ENCODE measurements around the gene GRIK4. TPM values are rescaled to one million over a fixed set of nuclear protein-coding genes. Genes with fewer than 3 reads are reported as not detected.

GRIK4 gene
- total and polyA plus RNA-seq, 8 donors: 0.76 to 10.1 (median 7.7) TPM

DNA sequence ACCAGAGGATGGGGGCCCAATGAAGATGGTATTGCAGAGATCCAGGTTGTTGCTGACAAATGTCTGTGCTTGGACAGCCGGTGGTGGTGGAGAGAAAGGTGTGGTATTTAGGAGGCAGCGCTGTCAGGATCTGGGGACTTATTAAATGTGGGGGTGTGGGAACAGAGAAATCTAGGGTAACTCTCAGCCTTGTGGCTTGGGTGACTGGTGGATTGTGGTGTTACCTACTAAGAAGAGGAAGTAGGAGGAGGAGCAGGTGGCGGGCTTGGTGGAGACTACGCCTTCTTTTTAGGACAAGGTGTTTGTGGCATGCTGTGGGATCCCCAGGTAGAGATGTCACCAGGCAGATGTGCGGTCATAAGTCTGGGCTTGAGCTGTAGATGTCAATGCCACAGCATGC lies 144.0 kb downstream of the GRIK4 start:
- H3K4me3 ChIP-seq: no peak overlapping the region
- H3K9me3 ChIP-seq: no peaks in the 10 kb centered on the region
- ATAC-seq (no peak), DNase-seq (no peak)
- intact Hi-C loops (cut with DNase I): no loop called here
- H3K27me3 ChIP-seq: no peaks in the 10 kb centered on the region
- H3K4me1 ChIP-seq: no peaks in the 10 kb centered on the region
- H3K36me3 ChIP-seq: no peaks in the 10 kb centered on the region
- no peak overlapping the region for H3K27ac ChIP-seq
- TF ChIP-seq, protein P1, sequence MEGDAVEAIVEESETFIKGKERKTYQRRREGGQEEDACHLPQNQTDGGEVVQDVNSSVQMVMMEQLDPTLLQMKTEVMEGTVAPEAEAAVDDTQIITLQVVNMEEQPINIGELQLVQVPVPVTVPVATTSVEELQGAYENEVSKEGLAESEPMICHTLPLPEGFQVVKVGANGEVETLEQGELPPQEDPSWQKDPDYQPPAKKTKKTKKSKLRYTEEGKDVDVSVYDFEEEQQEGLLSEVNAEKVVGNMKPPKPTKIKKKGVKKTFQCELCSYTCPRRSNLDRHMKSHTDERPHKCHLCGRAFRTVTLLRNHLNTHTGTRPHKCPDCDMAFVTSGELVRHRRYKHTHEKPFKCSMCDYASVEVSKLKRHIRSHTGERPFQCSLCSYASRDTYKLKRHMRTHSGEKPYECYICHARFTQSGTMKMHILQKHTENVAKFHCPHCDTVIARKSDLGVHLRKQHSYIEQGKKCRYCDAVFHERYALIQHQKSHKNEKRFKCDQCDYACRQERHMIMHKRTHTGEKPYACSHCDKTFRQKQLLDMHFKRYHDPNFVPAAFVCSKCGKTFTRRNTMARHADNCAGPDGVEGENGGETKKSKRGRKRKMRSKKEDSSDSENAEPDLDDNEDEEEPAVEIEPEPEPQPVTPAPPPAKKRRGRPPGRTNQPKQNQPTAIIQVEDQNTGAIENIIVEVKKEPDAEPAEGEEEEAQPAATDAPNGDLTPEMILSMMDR (IDR thresholded peaks at IDR 0.05): no peak

DNA sequence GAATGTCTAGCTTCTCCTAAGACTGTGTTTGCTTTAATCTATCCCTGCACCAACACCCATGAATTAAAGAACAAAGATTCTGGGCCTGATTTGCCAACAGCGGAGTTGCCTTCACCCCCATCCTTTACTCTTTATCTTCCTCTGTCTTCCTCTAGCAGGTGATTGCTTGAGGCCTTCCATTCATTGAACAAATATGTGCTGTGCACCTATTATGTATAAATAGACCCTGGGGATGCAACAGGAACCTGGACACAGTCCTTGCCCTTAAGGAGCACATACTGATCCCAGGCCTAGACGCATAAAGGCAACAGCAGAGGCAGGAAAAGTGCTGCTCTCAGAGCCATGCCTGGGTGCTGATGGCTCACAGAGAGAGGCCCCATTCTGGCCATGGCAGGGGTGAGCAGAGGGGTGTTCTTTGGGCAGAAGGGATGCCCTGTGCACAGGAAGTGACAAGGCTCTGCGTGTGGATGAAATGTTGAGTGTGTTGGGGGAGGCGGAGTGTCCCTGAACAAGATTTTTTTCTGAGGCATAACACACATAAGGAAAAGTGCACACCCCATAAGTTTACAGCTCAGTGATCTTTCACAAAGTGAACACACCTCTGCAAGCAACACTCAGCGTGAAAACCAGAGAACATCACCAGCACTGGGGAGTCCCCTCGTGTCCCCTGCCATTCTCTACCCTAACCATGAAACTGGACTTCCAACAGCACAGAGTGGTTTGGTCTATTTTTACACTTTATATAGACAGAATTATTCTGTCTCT lies 145.9 kb downstream of the GRIK4 start:
- no peak overlapping the region for H3K27ac ChIP-seq
- no peaks in the 10 kb centered on the region for H3K36me3 ChIP-seq
- no peak overlapping the region for H3K4me3 ChIP-seq
- ATAC-seq (no peak), DNase-seq (no peak)
- intact Hi-C loops (cut with DNase I): no loop called here
- H3K9me3 ChIP-seq: no peaks in the 10 kb centered on the region
- H3K4me1 ChIP-seq: no peaks in the 10 kb centered on the region
- H3K27me3 ChIP-seq: no peaks in the 10 kb centered on the region
- TF ChIP-seq, protein P1 (IDR thresholded peaks at IDR 0.05): no peak

DNA sequence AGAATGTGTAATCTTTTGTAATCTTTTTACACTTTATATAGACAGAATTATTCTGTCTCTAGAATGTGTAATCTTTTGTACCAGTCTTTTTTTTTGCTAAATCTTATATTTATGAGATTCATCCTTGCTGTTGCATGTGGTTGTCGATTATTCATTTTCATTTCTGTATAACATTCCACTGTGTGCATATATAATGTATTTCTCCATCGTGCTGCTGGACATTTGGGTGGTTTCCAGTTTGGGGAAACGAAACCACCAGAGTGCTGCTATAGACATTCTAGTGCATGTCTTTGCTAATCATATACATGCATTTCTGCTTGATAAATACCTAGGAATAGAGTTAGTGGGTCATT lies 146.5 kb downstream of the GRIK4 start:
- no peaks in the 10 kb centered on the region for H3K27me3 ChIP-seq
- H3K27ac ChIP-seq: no peak overlapping the region
- H3K36me3 ChIP-seq: no peaks in the 10 kb centered on the region
- TF ChIP-seq, protein P1 (IDR thresholded peaks at IDR 0.05): no peak
- H3K4me1 ChIP-seq: no peaks in the 10 kb centered on the region
- H3K9me3 ChIP-seq: no peaks in the 10 kb centered on the region
- intact Hi-C loops (cut with DNase I): no loop called here
- no peak for ATAC-seq
- no peak overlapping the region for H3K4me3 ChIP-seq
- no peak for DNase-seq

DNA sequence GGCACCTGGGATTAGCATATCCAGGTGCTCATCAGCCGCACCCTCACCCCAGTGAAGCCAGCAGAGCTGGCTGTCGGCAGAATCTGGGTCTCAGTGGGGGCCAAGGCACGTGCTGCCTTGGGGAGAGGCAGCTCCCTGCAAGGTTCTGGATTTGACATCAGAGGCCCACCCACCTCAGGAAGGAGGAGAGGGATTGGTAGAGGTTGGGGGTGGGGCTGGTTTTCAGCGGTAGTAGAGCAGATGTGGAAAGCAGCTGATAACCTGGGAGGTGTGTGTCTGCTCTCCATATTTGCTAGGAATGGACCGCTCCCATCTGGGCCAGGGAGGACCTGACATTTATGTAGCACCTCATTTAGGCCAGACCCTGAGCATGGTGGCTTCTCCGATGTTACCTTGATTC lies 147.5 kb downstream of the GRIK4 start:
- Histone ChIP-seq H3K4me3 (no peak overlapping the region), H3K27me3 (peaks cover 0 to 3% of the 10 kb centered on the region in 2 donors), H3K9me3 (no peaks in the 10 kb centered on the region), H3K36me3 (no peaks in the 10 kb centered on the region), H3K4me1 (no peaks in the 10 kb centered on the region), H3K27ac (no peak overlapping the region)
- intact Hi-C loops (cut with DNase I): no loop called here
- ATAC-seq (no peak), DNase-seq (no peak)
- TF ChIP-seq, protein P1 (IDR thresholded peaks at IDR 0.05): no peak

DNA sequence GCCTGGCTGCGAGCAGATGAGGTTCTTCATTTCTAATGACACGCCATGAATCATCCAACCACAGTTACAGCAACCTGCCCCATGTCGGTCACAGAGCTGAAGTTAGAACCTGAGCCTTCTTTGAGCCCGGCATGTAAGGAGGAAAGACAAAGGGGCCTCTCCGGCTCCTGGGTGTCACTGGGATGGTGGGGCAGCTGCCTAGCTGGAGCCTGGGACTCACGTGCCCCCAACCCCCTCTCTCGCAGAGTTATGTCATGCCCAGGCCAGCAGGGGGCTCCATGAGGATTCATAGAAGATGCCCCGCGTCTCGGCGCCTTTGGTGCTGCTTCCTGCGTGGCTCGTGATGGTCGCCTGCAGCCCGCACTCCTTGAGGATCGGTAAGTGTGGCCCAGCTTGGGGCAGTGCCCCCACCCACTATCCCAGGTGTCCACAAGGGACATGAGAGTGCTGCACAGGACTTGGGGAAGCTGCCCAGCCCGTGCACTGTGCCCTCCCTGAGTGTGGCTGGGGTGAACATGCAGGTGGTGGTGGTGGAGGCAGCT lies 148.5 kb downstream of the GRIK4 start:
- ATAC-seq: peak; percentile 14

More for the DNA sequence above, 148.5 kb downstream of the GRIK4 start:
- peaks cover 0 to 12% of the 10 kb centered on the region in 2 donors for H3K27me3 ChIP-seq
- intact Hi-C loops (cut with DNase I): no loop called here
- DNase-seq: no peak
- H3K4me3 ChIP-seq: no peak overlapping the region
- TF ChIP-seq, protein P1 (IDR thresholded peaks at IDR 0.05): no peak
- H3K36me3 ChIP-seq: no peaks in the 10 kb centered on the region
- H3K4me1 ChIP-seq: no peaks in the 10 kb centered on the region
- H3K27ac ChIP-seq: no peak overlapping the region
- H3K9me3 ChIP-seq: no peaks in the 10 kb centered on the region
